Fibroblast of the aortic adventitia (primary cell): Measurements from ENCODE around the gene ARHGAP6. TPM values are rescaled to one million over a fixed set of nuclear protein-coding genes. Genes with fewer than 3 reads are reported as not detected.
A peak's percentile ranks its signal among the peaks of the same experiment; 100 is the strongest.

Source experiments
- DNase-seq: peaks from one replicate; pipeline ENCODE4 v3.0.0-alpha.2; 2010; ENCODE audit warnings: low read depth
- H3K4me3 ChIP-seq: 2 replicates; pipeline ENCODE4 v1.5.1; 2011; ENCODE audit warnings: low read depth, mild to moderate bottlenecking, control low read depth, low read length, moderate library complexity
- total RNA-seq: library from RNA; depleted of rRNA; stranded (reverse); fragments of >200 nt; gene quantifications from 2 replicates; pipeline ENCODE4 v1.2.3, GENCODE V29; 2012; ENCODE audit warnings: low replicate concordance
- TF ChIP-seq, protein P1 (sequence below): IDR thresholded peaks from 2 replicates; pipeline ENCODE4 v1.5.1; 2011; ENCODE audit warnings: mild to moderate bottlenecking, low read length, control low read depth, inconsistent platforms; ENCODE audit not compliant: insufficient read depth

Gene ARHGAP6
- total RNA-seq, 1 donor = 16.9 TPM

DNA sequence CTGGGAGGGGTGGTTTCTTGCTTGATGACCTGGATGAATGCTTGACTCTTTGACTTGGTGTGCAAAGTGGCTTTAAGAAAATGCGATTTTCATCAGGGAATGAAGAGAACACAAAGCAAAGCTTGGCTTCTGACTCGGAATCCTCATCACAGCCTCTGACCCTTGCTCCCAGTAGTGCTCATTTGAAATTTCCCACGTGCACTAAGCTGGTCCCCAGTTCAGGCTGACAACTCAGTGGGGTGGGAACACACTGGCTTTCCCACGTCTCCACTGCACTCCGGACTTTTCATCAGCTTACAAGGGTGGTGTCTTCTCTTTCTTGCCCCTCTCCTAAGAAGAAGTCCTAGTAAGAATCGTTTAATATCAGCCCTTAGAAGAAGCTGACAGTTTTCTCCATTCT, 501.3 kb downstream of the ARHGAP6 start:
- DNase-seq = no peak
- no peak overlapping the region for H3K4me3 ChIP-seq
- TF ChIP-seq, protein P1, sequence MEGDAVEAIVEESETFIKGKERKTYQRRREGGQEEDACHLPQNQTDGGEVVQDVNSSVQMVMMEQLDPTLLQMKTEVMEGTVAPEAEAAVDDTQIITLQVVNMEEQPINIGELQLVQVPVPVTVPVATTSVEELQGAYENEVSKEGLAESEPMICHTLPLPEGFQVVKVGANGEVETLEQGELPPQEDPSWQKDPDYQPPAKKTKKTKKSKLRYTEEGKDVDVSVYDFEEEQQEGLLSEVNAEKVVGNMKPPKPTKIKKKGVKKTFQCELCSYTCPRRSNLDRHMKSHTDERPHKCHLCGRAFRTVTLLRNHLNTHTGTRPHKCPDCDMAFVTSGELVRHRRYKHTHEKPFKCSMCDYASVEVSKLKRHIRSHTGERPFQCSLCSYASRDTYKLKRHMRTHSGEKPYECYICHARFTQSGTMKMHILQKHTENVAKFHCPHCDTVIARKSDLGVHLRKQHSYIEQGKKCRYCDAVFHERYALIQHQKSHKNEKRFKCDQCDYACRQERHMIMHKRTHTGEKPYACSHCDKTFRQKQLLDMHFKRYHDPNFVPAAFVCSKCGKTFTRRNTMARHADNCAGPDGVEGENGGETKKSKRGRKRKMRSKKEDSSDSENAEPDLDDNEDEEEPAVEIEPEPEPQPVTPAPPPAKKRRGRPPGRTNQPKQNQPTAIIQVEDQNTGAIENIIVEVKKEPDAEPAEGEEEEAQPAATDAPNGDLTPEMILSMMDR = no peak

DNA sequence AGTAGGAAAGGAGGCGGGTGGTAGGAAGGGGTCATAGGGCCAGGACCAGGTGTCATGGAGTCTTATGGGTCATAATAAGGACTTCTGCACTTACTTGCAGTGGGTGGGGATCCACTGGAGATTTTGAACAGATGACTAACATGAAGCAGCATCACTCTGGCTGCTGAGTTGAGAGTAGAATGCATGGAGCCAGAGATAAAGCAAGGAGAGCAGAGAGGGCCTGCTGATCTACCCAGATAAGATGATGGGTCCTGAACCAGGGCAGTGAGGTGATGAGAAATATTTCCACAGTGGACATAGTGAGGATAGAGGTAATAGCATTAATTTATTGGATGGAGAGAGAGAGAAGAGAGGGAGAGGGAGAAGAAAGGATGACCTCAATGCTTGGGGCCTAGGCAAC, 506.6 kb downstream of the ARHGAP6 start:
- no peak overlapping the region for H3K4me3 ChIP-seq
- no peak for DNase-seq
- TF ChIP-seq, protein P1 = no peak

DNA sequence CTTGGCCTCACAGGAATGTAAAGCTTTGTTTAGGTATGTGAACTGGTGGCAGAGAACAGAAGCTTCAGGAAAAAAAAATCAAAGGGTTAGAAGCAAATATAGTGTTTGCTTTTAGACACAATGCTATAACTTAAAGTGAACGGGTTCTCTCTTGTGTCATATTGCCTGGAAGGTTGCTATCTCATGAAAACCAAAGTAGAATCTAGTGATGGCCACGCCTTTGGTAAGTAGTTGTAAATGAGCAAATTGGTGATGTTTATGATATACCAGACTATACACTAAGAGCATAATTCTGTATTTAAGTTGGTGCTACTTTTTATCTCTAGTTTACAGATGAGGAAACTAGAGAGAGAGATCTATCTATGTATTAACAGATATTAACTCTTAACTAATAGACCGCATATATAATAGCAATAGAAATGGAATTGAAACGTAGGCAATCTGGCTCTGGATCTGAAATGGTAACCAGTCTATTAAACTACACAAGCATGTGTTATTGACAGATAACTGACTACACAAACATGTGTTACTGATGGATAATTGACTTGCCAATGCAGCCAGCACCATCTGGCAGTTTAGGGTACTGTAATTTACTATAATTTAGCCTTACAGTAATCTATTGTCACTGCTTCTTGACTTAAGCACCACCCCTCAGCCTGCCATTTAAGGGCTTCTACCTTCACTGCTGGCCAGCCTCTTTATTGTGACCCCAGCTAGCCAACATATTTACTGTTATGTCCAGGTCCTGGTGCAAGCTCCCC, 513.7 kb downstream of the ARHGAP6 start:
- TF ChIP-seq, protein P1 = no peak
- no peak for DNase-seq
- no peak overlapping the region for H3K4me3 ChIP-seq

DNA sequence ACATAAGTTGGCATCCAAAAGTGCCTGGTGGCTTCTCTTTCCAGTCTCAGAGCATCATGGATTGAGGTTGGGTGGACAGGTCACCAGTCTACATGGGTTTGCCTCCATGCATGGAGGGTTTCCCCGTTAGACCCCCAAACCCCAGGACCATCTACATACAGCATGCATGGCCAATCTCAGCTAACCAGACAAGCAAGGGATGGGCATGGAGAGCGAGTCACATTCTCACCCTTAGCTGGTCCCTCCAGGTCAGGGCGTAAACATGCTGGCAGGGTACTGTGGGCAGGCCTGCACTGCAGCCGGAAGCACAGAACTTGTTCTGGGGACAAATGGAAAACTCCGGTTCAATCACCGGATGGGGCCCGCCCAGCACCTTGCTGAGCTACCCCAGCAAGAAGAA, 517.3 kb downstream of the ARHGAP6 start:
- TF ChIP-seq, protein P1 = no peak
- no peak overlapping the region for H3K4me3 ChIP-seq
- DNase-seq = no peak

DNA sequence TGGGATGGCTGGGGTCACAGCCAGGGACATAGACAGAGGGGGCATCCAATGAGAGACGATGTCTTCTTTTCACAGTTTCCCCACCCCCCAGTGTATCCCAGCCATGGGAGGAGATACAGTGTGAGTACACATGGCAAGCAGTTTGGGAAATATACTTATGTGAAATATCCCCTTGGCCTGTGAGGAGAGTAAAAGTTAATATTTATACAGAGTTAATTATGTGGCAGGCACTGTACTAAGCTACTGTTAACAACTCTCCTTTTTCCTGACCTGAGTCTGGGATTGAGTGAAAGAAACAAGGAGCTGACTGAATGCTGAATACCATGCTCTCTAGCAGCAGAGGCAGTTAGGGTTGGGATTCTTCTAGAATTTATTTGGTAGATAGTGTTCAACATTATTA, 519.3 kb downstream of the ARHGAP6 start:
- H3K4me3 ChIP-seq = no peak overlapping the region
- no peak for DNase-seq
- TF ChIP-seq, protein P1 = no peak

DNA sequence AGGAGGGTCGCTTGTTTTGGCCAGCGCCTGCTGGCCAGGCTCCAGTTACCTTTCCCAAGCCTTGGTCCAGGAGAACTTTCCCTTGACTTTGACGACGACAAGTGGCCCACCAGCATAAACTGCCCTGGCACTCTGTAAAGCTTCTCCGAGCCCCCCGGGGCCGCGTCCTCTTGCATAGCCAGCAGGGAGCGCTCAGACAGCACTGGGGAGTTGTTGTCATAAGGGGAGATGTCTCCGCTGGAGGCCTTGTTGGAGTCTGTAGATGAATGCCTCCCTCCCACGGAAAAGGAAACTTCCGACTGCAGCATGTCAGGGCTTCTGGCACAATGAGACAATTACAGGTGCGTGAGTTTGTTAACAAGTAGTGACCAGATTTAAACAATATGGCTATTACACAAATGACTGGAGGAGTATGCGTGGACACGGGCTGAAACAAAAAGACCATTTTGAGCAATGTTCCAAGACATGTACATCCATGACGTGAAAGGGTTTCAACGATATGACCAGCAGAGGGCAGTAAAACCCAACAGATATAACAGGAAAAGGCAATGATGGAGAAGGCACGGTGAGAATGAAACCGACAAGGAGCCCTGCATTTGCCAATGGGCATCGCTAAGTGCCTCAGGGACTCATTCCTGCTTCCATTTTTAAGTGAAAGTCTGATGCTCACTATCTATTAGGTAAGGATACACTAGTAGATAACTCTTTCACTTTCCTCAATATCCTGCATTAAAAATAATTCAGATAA, 521.6 kb downstream of the ARHGAP6 start:
- peak; percentile 87 for DNase-seq
- TF ChIP-seq, protein P1 = peak; percentile 51

More for the DNA sequence above, 521.6 kb downstream of the ARHGAP6 start:
- no peak overlapping the region for H3K4me3 ChIP-seq
